Lung (tissue), 12 donors: ENCODE results near the gene ARID1B. TPM values are rescaled to one million over a fixed set of nuclear protein-coding genes. Genes with fewer than 3 reads are reported as not detected.

Experiments used
- ATAC-seq: fragments of 200-7000 bp; cut with Tn5 transposase; one replicate; pipeline ENCODE4 v1.9.1; 2020; ENCODE audit warnings: moderate number of reproducible peaks; ENCODE audit not compliant: insufficient read depth, low FRiP score
- DNase-seq, 3 donors: peaks; one replicate each; pipeline ENCODE4 v3.0.0-alpha.2; 2013 to 2017
- H3K27ac ChIP-seq, 2 donors: one replicate each; pipeline ENCODE4 v1.5.1; 2013; ENCODE audit warnings: mild to moderate bottlenecking in 2 of 2, moderate library complexity in 2 of 2, control low read depth in 1 of 2, inconsistent platforms in 1 of 2, low read depth in 1 of 2, low read length in 1 of 2
- H3K27me3 ChIP-seq, 3 donors: one replicate each; pipeline ENCODE4 v1.5.1; 2013; ENCODE audit warnings: low read length in 2 of 3; ENCODE audit not compliant: control insufficient read depth in 3 of 3, insufficient read depth in 3 of 3
- H3K36me3 ChIP-seq, 4 donors: one replicate each; pipeline ENCODE4 v1.5.1; 2013; ENCODE audit warnings: low read length in 4 of 4, mild to moderate bottlenecking in 1 of 4, moderate library complexity in 1 of 4; ENCODE audit not compliant: control insufficient read depth in 4 of 4, insufficient read depth in 4 of 4
- H3K4me1 ChIP-seq, 5 donors: one replicate each; pipeline ENCODE4 v1.5.1; 2013; ENCODE audit warnings: low read length in 5 of 5, mild to moderate bottlenecking in 2 of 5, moderate library complexity in 1 of 5; ENCODE audit not compliant: control insufficient read depth in 5 of 5, insufficient read depth in 5 of 5
- H3K4me3 ChIP-seq: one replicate; pipeline ENCODE4 v1.5.1; 2013; ENCODE audit warnings: mild to moderate bottlenecking, control low read depth, moderate library complexity
- H3K9ac ChIP-seq, 2 donors: one replicate each; pipeline ENCODE4 v1.5.1; 2013; ENCODE audit warnings: low read length in 2 of 2, control low read depth in 1 of 2; ENCODE audit not compliant: insufficient read depth in 1 of 2
- H3K9me3 ChIP-seq, 4 donors: one replicate each; pipeline ENCODE4 v1.5.1; 2013; ENCODE audit warnings: low read length in 3 of 4, mild to moderate bottlenecking in 1 of 4, moderate library complexity in 1 of 4; ENCODE audit not compliant: control insufficient read depth in 4 of 4, insufficient read depth in 3 of 4
- CTCF ChIP-seq: IDR thresholded peaks from 2 replicates; pipeline ENCODE4 v1.5.1; 2012; ENCODE audit warnings: mild to moderate bottlenecking; ENCODE audit errors: control extremely low read depth, extremely low read depth
- WGBS, 2 donors: extraction: QIAGEN DNeasy Blood & Tissue Kit; methylation state at CpG; one replicate each; pipeline ENCODE4 v1.1.7; 2013; 5-methylcytosine and 5-hydroxymethylcytosine counted together
- polyA plus RNA-seq, 2 donors: library from polyadenylated mRNA; stranded (reverse); fragments of 200-250 nt; gene quantifications; one replicate each; pipeline ENCODE4 v1.2.1, GENCODE V29; 2013
- total RNA-seq, 2 donors: library from RNA; depleted of rRNA in 1 of 2; stranded (reverse); fragments of >200 nt in 1 of 2; gene quantifications; one replicate each; pipeline ENCODE4 v1.2.1, GENCODE V29; 2014 to 2021
- donor health status: control.
- donor health status: control.
- donor health status: Bipolar disorder and iron deficiency.
- donor health status: healthy.
- donor health status: DM: yes; HTN: yes; CAD: no.

The ARID1B gene
- total and polyA plus RNA-seq, 4 donors: 10.5 to 239 (median 50.9) TPM

- H3K27ac ChIP-seq: peak overlapping the region in 1 of 2 donors; percentile 57
- no peaks in the 10 kb centered on the region for H3K9me3 ChIP-seq
- ATAC-seq (peak; percentile 35), DNase-seq (peak in 2 of 3 donors; percentile 52 to 64)
- peaks cover 0 to 6% (median 5%) of the 10 kb centered on the region in 4 donors for H3K36me3 ChIP-seq
- H3K27me3 ChIP-seq: no peaks in the 10 kb centered on the region
- no peak overlapping the region for H3K9ac ChIP-seq
- H3K4me1 ChIP-seq: peaks cover 0 to 30% (median 25%) of the 10 kb centered on the region in 5 donors
- no peak for TF ChIP-seq CTCF
- 76 to 83% methylated on average over 10 of the region's 10 CpGs for WGBS, 2 donors
- no peak overlapping the region for H3K4me3 ChIP-seq
Observed at GRCh38 chr6:156826290-156826955, 49.2 kb downstream of the ARID1B start.

- peak overlapping the region; percentile 47 to 74 for H3K27ac ChIP-seq
- H3K36me3 ChIP-seq: peaks cover 0 to 6% (median 5%) of the 10 kb centered on the region in 4 donors
- no peak overlapping the region for H3K9ac ChIP-seq
- TF ChIP-seq CTCF: no peak
- H3K4me1 ChIP-seq: peaks cover 0 to 34% (median 25%) of the 10 kb centered on the region in 5 donors
- H3K4me3 ChIP-seq: no peak overlapping the region
- DNase-seq (no peak), ATAC-seq (no peak)
- 72 to 73% methylated on average over 4 of the region's 4 CpGs for WGBS, 2 donors
- H3K27me3 ChIP-seq: no peaks in the 10 kb centered on the region
- H3K9me3 ChIP-seq: no peaks in the 10 kb centered on the region
Observed at GRCh38 chr6:156827382-156827781, 50.2 kb downstream of the ARID1B start.

GRCh38 chr6:156828280-156828703 is 51.1 kb downstream of the ARID1B start:
- Histone ChIP-seq H3K27me3 (no peaks in the 10 kb centered on the region), H3K4me3 (no peak overlapping the region), H3K4me1 (peaks cover 0 to 39% (median 22%) of the 10 kb centered on the region in 5 donors), H3K27ac (peak overlapping the region; percentile 66 to 90), H3K9ac (no peak overlapping the region), H3K9me3 (no peaks in the 10 kb centered on the region), H3K36me3 (peaks cover 0 to 6% (median 5%) of the 10 kb centered on the region in 4 donors)
- DNase-seq: no peak
- peak; percentile 79 for ATAC-seq
- 70 to 79% methylated on average over 5 of the region's 5 CpGs for WGBS, 2 donors
- TF ChIP-seq CTCF: no peak
